AG08395 (cell line): ENCODE results near the gene NECTIN1.

ENCODE experiments used
- DNase-seq: peaks from one replicate; pipeline ENCODE4 v3.0.0; 2012; ENCODE audit warnings: mixed read lengths, low spot score

Gene NECTIN1

GRCh38 chr11:119671561-119672015 is 57.4 kb downstream of the NECTIN1 start:
- peak; percentile 41 for DNase-seq

GRCh38 chr11:119671051-119671450 is 57.9 kb downstream of the NECTIN1 start:
- DNase-seq: peak; percentile 72

- DNase-seq: no peak
Observed at GRCh38 chr11:119669487-119669886, 59.5 kb downstream of the NECTIN1 start.

- DNase-seq: no peak
Observed at GRCh38 chr11:119668676-119669075, 60.3 kb downstream of the NECTIN1 start.

- peak; percentile 87 for DNase-seq
Observed at GRCh38 chr11:119666463-119667131, 62.4 kb downstream of the NECTIN1 start.

- no peak for DNase-seq
Observed at GRCh38 chr11:119666061-119666460, 62.9 kb downstream of the NECTIN1 start.

- no peak for DNase-seq
Observed at GRCh38 chr11:119664701-119665420, 64.1 kb downstream of the NECTIN1 start.

- DNase-seq: no peak
Observed at GRCh38 chr11:119664063-119664572, 64.9 kb downstream of the NECTIN1 start.

GRCh38 chr11:119663279-119663678 is 65.7 kb downstream of the NECTIN1 start:
- DNase-seq: no peak

- no peak for DNase-seq
Observed at GRCh38 chr11:119661226-119661625, 67.8 kb downstream of the NECTIN1 start.

- DNase-seq: no peak
Observed at GRCh38 chr11:119659971-119660723, 68.9 kb downstream of the NECTIN1 start.

GRCh38 chr11:119652907-119653659 is 75.9 kb downstream of the NECTIN1 start:
- no peak for DNase-seq

- DNase-seq: no peak
Observed at GRCh38 chr11:119651802-119652584, 77.0 kb downstream of the NECTIN1 start.

GRCh38 chr11:119650251-119650650 is 78.7 kb downstream of the NECTIN1 start:
- DNase-seq: no peak

- no peak for DNase-seq
Observed at GRCh38 chr11:119647254-119647653, 81.7 kb downstream of the NECTIN1 start.

GRCh38 chr11:119645018-119645417 is 84.0 kb downstream of the NECTIN1 start:
- no peak for DNase-seq

- no peak for DNase-seq
Observed at GRCh38 chr11:119644502-119644901, 84.5 kb downstream of the NECTIN1 start.

- no peak for DNase-seq
Observed at GRCh38 chr11:119643876-119644225, 85.1 kb downstream of the NECTIN1 start.

GRCh38 chr11:119643212-119643875 is 85.7 kb downstream of the NECTIN1 start:
- no peak for DNase-seq

- DNase-seq: no peak
Observed at GRCh38 chr11:119641983-119642745, 86.8 kb downstream of the NECTIN1 start.
